Measurements from ENCODE around the gene LEUTX. TPM values are rescaled to one million over a fixed set of nuclear protein-coding genes. Genes with fewer than 3 reads are reported as not detected.

The LEUTX gene
- total RNA-seq, 1 donor from 2014 or later, result not detected

Other genes starting within 250 kb of the LEUTX start
- 1.5 and 4.1 TPM in 2 replicates for gene EID2B, start 246.0 kb upstream of the LEUTX start, total RNA-seq
- gene EID2, start 238.7 kb upstream of the LEUTX start, total RNA-seq, result 11.4 and 19.0 TPM in 2 replicates
- not detected in 2 replicates for gene LGALS13, start 176.3 kb upstream of the LEUTX start, total RNA-seq
- not detected in 2 replicates for gene LGALS16, start 122.9 kb upstream of the LEUTX start, total RNA-seq
- gene LGALS14, start 74.4 kb upstream of the LEUTX start, total RNA-seq, result not detected in 2 replicates
- gene CLC, start 40.8 kb upstream of the LEUTX start, total RNA-seq, result not detected in 2 replicates
- 34.7 and 40.4 TPM in 2 replicates for gene DYRK1B, start 55.3 kb downstream of the LEUTX start, total RNA-seq
- gene FBL, start 67.5 kb downstream of the LEUTX start, total RNA-seq, result 108 and 123 TPM in 2 replicates
- gene FCGBP, start 155.8 kb downstream of the LEUTX start, total RNA-seq, result 0.12 and 0.82 TPM in 2 replicates
- gene PSMC4, start 192.3 kb downstream of the LEUTX start, total RNA-seq, result 132 TPM in 2 replicates
- 0.99 and 2.7 TPM in 2 replicates for gene ZNF546, start 218.2 kb downstream of the LEUTX start, total RNA-seq

Data from glomerular endothelial cell (primary cell).